ENCODE measurements around the gene PAGR1. TPM values are rescaled to one million over a fixed set of nuclear protein-coding genes. Genes with fewer than 3 reads are reported as not detected.

PAGR1 gene
- total RNA-seq, 2 donors from 2014 or later = 64.3 to 64.4 TPM

DNA sequence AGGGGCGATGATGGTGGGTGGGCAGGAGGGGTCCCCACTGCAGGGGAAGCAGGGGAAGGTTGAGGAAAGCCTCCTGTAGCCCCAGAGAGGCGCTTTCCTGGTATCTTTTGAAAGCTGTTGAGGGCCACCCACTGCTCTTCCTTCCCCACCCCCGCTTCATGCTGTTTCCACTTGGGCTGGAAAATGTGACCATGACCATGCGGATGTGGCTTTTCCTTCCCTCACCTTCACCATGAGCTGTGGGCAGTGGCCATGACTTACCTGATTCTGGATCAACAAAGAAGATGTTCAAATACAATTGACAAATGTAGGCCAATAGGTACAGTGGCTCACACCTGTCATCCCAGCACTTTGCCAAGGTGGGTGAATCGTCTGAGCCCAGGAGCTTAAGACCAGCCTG is 18.1 kb downstream of the PAGR1 start:
- Histone ChIP-seq H3K4me1 (replicated peaks) (no peaks in the 10 kb centered on the region), H3K27me3 (replicated peaks; ENCODE audit: insufficient read depth) (no peaks in the 10 kb centered on the region), H3K36me3 (peaks cover 8 to 18% of the 10 kb centered on the region in 2 donors), H3K27ac (no peak overlapping the region), H3K4me3 (no peak overlapping the region), H3K9me3 (no peaks in the 10 kb centered on the region)
- DNase-seq (ENCODE audit: low spot score) = no peak
- no peak for TF ChIP-seq POLR2A (IDR thresholded peaks at IDR 0.05)
- TF ChIP-seq, protein P1, sequence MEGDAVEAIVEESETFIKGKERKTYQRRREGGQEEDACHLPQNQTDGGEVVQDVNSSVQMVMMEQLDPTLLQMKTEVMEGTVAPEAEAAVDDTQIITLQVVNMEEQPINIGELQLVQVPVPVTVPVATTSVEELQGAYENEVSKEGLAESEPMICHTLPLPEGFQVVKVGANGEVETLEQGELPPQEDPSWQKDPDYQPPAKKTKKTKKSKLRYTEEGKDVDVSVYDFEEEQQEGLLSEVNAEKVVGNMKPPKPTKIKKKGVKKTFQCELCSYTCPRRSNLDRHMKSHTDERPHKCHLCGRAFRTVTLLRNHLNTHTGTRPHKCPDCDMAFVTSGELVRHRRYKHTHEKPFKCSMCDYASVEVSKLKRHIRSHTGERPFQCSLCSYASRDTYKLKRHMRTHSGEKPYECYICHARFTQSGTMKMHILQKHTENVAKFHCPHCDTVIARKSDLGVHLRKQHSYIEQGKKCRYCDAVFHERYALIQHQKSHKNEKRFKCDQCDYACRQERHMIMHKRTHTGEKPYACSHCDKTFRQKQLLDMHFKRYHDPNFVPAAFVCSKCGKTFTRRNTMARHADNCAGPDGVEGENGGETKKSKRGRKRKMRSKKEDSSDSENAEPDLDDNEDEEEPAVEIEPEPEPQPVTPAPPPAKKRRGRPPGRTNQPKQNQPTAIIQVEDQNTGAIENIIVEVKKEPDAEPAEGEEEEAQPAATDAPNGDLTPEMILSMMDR (IDR thresholded peaks at IDR 0.05) = no peak
- intact Hi-C loops (cut with DNase I) = no loop called here
- WGBS = 93% methylated on average over 5 of the region's 5 CpGs

DNA sequence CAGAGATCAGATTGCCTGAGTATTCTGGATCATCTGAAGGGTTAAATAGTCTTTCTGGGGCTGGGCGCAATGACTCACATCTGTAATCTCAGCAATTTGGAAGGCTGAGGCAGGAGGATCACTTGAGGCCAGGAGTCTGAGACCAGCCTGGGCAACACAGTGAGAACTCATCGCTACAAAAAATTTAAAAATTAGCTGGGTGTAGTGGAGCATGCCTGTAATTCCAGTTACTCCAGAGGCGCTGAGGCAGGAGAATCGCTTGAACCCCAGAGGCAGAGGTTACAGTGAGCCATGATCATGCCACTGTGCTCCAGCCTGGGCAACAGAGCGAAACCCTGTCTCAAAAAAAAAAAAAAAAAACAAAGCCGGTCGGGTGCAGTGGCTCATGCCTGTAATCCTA is 20.0 kb downstream of the PAGR1 start:
- 89% methylated on average over 7 of the region's 7 CpGs for WGBS
- no peaks in the 10 kb centered on the region for H3K9me3 ChIP-seq
- intact Hi-C loops (cut with DNase I) = no loop called here
- TF ChIP-seq POLR2A (IDR thresholded peaks at IDR 0.05) (no peak), POLR2AphosphoS5 (IDR thresholded peaks at IDR 0.05) (no peak)
- TF ChIP-seq, protein P1 (IDR thresholded peaks at IDR 0.05) = no peak
- H3K4me3 ChIP-seq = no peak overlapping the region
- H3K36me3 ChIP-seq = peaks cover 8 to 18% of the 10 kb centered on the region in 2 donors
- H3K4me1 ChIP-seq (replicated peaks) = no peaks in the 10 kb centered on the region
- H3K27me3 ChIP-seq (replicated peaks; ENCODE audit: insufficient read depth) = no peaks in the 10 kb centered on the region
- no peak for DNase-seq (ENCODE audit: low spot score)
- no peak overlapping the region for H3K27ac ChIP-seq

DNA sequence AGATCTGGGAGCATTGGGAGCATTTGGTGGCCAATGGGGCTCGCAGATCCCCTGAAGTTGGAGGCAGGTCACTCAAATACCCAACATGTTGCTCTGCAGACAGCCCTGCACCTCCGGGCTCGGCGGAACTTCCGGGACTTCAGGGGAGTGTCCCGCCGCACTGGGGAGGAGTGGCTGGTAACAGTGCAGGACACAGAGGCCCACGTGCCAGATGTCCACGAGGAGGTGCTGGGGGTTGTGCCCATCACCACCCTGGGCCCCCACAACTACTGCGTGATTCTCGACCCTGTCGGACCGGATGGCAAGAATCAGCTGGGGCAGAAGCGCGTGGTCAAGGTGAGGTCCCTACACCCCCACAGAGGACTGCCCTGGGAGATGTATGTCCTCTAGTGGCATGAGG is 20.7 kb downstream of the PAGR1 start:
- 77% methylated on average over 14 of the region's 15 CpGs for WGBS
- H3K27ac ChIP-seq = no peak overlapping the region
- no peak overlapping the region for H3K4me3 ChIP-seq
- no peaks in the 10 kb centered on the region for H3K27me3 ChIP-seq (replicated peaks; ENCODE audit: insufficient read depth)
- H3K4me1 ChIP-seq (replicated peaks) = no peaks in the 10 kb centered on the region
- intact Hi-C loops (cut with DNase I) = no loop called here
- peaks cover 8 to 18% of the 10 kb centered on the region in 2 donors for H3K36me3 ChIP-seq
- TF ChIP-seq POLR2AphosphoS5 (IDR thresholded peaks at IDR 0.05) (no peak), POLR2A (IDR thresholded peaks at IDR 0.05) (no peak)
- TF ChIP-seq, protein P1 (IDR thresholded peaks at IDR 0.05) = no peak
- H3K9me3 ChIP-seq = no peaks in the 10 kb centered on the region
- no peak for DNase-seq (ENCODE audit: low spot score)

DNA sequence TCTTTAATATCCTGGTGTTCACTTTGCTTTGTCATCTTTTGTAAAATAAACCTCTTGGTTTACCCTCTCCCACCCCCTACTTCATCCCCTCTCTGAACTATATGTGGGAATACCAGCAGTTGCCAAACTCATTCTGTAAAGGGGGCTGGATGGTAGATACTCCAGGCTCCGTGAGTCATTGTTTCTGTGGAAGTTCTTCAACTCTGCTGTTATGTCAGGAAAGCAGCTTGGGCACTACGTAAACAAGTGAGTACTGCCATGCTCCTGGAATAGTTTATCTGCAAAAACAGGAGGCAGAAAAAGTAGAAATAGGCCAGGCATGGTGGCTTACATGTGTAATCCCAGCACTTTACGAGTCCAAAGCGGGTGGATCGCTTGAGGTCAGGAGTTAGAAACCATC is 21.9 kb downstream of the PAGR1 start:
- TF ChIP-seq, protein P1 (IDR thresholded peaks at IDR 0.05) = no peak
- TF ChIP-seq POLR2A (IDR thresholded peaks at IDR 0.05) (no peak), POLR2AphosphoS5 (IDR thresholded peaks at IDR 0.05) (no peak)
- H3K27ac ChIP-seq = no peak overlapping the region
- DNase-seq (ENCODE audit: low spot score) = no peak
- no peaks in the 10 kb centered on the region for H3K4me1 ChIP-seq (replicated peaks)
- no peaks in the 10 kb centered on the region for H3K27me3 ChIP-seq (replicated peaks; ENCODE audit: insufficient read depth)
- no peaks in the 10 kb centered on the region for H3K9me3 ChIP-seq
- intact Hi-C loops (cut with DNase I) = no loop called here
- H3K4me3 ChIP-seq = no peak overlapping the region
- peaks cover 8 to 18% of the 10 kb centered on the region in 2 donors for H3K36me3 ChIP-seq
- WGBS = 81% methylated on average over 5 of the region's 5 CpGs

DNA sequence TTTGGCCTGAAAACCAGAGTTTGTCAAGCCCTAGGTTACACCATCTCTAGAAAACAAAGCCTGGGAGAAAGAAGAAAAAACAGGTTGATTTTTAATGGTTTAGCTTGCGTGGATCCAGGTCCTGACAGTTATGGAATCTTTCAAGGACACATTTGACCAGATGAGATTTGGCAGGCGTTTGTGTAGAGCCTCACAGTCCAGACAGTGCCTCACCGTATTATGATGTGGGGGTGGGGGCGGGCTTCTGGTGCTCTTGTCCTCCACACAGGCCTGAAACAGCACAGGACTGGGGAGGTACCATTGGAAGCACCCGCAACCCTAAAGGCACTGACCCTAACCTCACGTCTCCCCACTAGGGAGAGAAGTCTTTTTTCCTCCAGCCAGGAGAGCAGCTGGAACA is 23.9 kb downstream of the PAGR1 start:
- intact Hi-C loops (cut with DNase I) = no loop called here

More for the DNA sequence above, 23.9 kb downstream of the PAGR1 start:
- no peak overlapping the region for H3K27ac ChIP-seq
- H3K4me1 ChIP-seq (replicated peaks) = no peaks in the 10 kb centered on the region
- no peaks in the 10 kb centered on the region for H3K27me3 ChIP-seq (replicated peaks; ENCODE audit: insufficient read depth)
- peaks cover 2 to 6% of the 10 kb centered on the region in 2 donors for H3K36me3 ChIP-seq
- no peak for DNase-seq (ENCODE audit: low spot score)
- 76% methylated on average over 6 of the region's 6 CpGs for WGBS
- H3K9me3 ChIP-seq = no peaks in the 10 kb centered on the region
- TF ChIP-seq, protein P1 (IDR thresholded peaks at IDR 0.05) = no peak
- no peak for TF ChIP-seq POLR2AphosphoS5 (IDR thresholded peaks at IDR 0.05)
- no peak for TF ChIP-seq POLR2A (IDR thresholded peaks at IDR 0.05)
- no peak overlapping the region for H3K4me3 ChIP-seq
